Stomach (tissue), 9 donors: ENCODE results near the gene DND1. TPM values are rescaled to one million over a fixed set of nuclear protein-coding genes. Genes with fewer than 3 reads are reported as not detected.
"Not testable (repeated sequence)": the region's sequence is repeated elsewhere in the genome, so short reads cannot be mapped to it uniquely, and the experiment has no call there.

Source experiments
- DNase-seq, 2 donors: peaks; one replicate each; pipeline versions ENCODE4 v3.0.0 to v3.0.0-alpha.2; 2013 to 2019
- H3K27ac ChIP-seq, 5 donors: fragments of 200-600 bp in 4 of 5; sonication (generic) in 4 of 5; one replicate each; pipeline ENCODE4 v1.5.1; 2013 to 2019; ENCODE audit warnings: mild to moderate bottlenecking in 1 of 5, moderate library complexity in 1 of 5
- H3K27me3 ChIP-seq, 3 donors: fragments of 200-600 bp; sonication (generic); one replicate each; pipeline ENCODE4 v1.5.1; 2017 to 2019; ENCODE audit warnings: mixed run types in 1 of 3
- H3K36me3 ChIP-seq, 4 donors: fragments of 200-600 bp; sonication (generic); 1 replicate in 3 of 4; 2 replicates in 1 of 4; pipeline ENCODE4 v1.5.1; 2016 to 2019
- H3K4me1 ChIP-seq, 4 donors: fragments of 200-600 bp; sonication (generic); one replicate each; pipeline ENCODE4 v1.5.1; 2016 to 2019
- H3K4me3 ChIP-seq, 4 donors: fragments of 200-600 bp; sonication (generic) in 3 of 4; one replicate each; pipeline ENCODE4 v1.5.1; 2016 to 2019; ENCODE audit warnings: mild to moderate bottlenecking in 1 of 4
- H3K9me3 ChIP-seq, 4 donors: fragments of 200-600 bp; sonication (generic); one replicate each; pipeline ENCODE4 v1.5.1; 2016 to 2019
- CTCF ChIP-seq, 7 experiments: fragments of 450-650 bp in 4 of 7; fragments of 200-600 bp in 3 of 7; sonication (generic) in 3 of 7; IDR thresholded peaks; one replicate each; pipeline ENCODE4 v1.5.1; 2016 to 2019; ENCODE audit warnings: antibody characterized with exemption in 7 of 7, control low read depth in 2 of 7, mild to moderate bottlenecking in 1 of 7
- EP300 ChIP-seq: sonication (generic); formaldehyde crosslinking; IDR thresholded peaks from one replicate; pipeline ENCODE4 v1.6.1; 2017; ENCODE audit warnings: antibody characterized with exemption
- POLR2A ChIP-seq, 4 donors: fragments of 450-650 bp; IDR thresholded peaks; one replicate each; pipeline ENCODE4 v1.6.1; 2016; ENCODE audit warnings: antibody characterized with exemption in 4 of 4, control low read depth in 2 of 4, mild to moderate bottlenecking in 1 of 4, moderate library complexity in 1 of 4
- POLR2AphosphoS5 ChIP-seq, 3 donors: sonication (generic); formaldehyde crosslinking; IDR thresholded peaks; one replicate each; pipeline ENCODE4 v1.6.1; 2016; ENCODE audit warnings: antibody characterized with exemption in 3 of 3
- WGBS, 5 donors: extraction: QIAGEN DNeasy Blood & Tissue Kit in 3 of 5; methylation state at CpG; one replicate each; pipeline versions ENCODE4 v1.1.5 to v1.1.7; 2013 to 2018; 5-methylcytosine and 5-hydroxymethylcytosine counted together
- intact Hi-C: fragments of 100-400 bp; cut with DNase I; formaldehyde crosslinking; loops from one replicate; pipeline ENCODE4 v1.15.1; 2023; ENCODE audit warnings: low total_unique reads
- polyA plus RNA-seq, 3 donors: library from polyadenylated mRNA; stranded (reverse); fragments of 200-250 nt; gene quantifications; one replicate each; pipeline ENCODE4 v1.2.3, GENCODE V29; 2013
- total RNA-seq, 5 donors: library from RNA; depleted of rRNA; stranded (reverse); fragments of >200 nt; gene quantifications; one replicate each; pipeline versions ENCODE4 v1.1.0 to v1.2.3, GENCODE V29; 2014 to 2016
- donor health status: healthy with polysubstance abuse.
- donor health status: Bipolar disorder and iron deficiency.
- donor health status: healthy.

DND1 gene
- total and polyA plus RNA-seq, 8 donors: 0.50 to 6.4 (median 1.5) TPM; not detected in 4

GRCh38 chr5:140641716-140642115 is 31.7 kb downstream of the DND1 start:
- peak overlapping the region in 1 of 5 donors; percentile 36 for H3K27ac ChIP-seq
- intact Hi-C loops: no loop called here
- no peaks in the 10 kb centered on the region for H3K9me3 ChIP-seq
- WGBS, 5 donors: 81 to 95% (median 91%) methylated on average over 8 of the region's 8 CpGs
- no peak overlapping the region for H3K4me3 ChIP-seq
- no peaks in the 10 kb centered on the region for H3K27me3 ChIP-seq
- no peak for DNase-seq
- H3K36me3 ChIP-seq: peaks cover 20 to 47% (median 43%) of the 10 kb centered on the region in 4 donors
- peaks cover 18 to 71% (median 50%) of the 10 kb centered on the region in 4 donors for H3K4me1 ChIP-seq
- no peak for TF ChIP-seq EP300
- no peak for TF ChIP-seq POLR2A (IDR thresholded peaks at IDR 0.05)
- no peak for TF ChIP-seq POLR2AphosphoS5 (IDR thresholded peaks at IDR 0.05)
- no peak for TF ChIP-seq CTCF (IDR thresholded peaks at IDR 0.05)

- Histone ChIP-seq H3K27ac (peak within 1 kb of the TSS; percentile 86 to 94 (median 93)), H3K4me3 (peak within 1 kb of the TSS; percentile 73 to 91 (median 80)), H3K4me1 (peaks cover 10 to 54% (median 36%) of the 10 kb centered on the region in 4 donors), H3K27me3 (no peaks in the 10 kb centered on the region), H3K36me3 (peaks cover 12 to 30% (median 30%) of the 10 kb centered on the region in 4 donors), H3K9me3 (no peaks in the 10 kb centered on the region)
- no peak for TF ChIP-seq POLR2A (IDR thresholded peaks at IDR 0.05)
- TF ChIP-seq EP300: no peak
- peak in 5 of 7 experiments; percentile 45 to 79 (median 65) for TF ChIP-seq CTCF (IDR thresholded peaks at IDR 0.05)
- TF ChIP-seq POLR2AphosphoS5 (IDR thresholded peaks at IDR 0.05): peak; percentile 57 to 86 (median 72)
- DNase-seq: peak; percentile 98 to 99
- intact Hi-C loops: no loop called here
- 0% methylated on average over 22 to 63 of the region's 63 CpGs for WGBS, 5 donors
Observed at GRCh38 chr5:140639148-140639981, 34.0 kb downstream of the DND1 start, which contains the start of gene TMCO6. TSS of gene TMCO6 (plus strand) at chr5:140639451. CDS start at chr5:140639528, 77 bp downstream.

- intact Hi-C loops: not testable (repeated sequence)
- peaks cover 6 to 25% (median 24%) of the 10 kb centered on the region in 4 donors for H3K36me3 ChIP-seq
- WGBS, 5 donors: 12 to 13% (median 13%) methylated on average over 9 of the region's 9 CpGs
Observed at GRCh38 chr5:140638898-140639147, 34.6 kb downstream of the DND1 start.

DNA sequence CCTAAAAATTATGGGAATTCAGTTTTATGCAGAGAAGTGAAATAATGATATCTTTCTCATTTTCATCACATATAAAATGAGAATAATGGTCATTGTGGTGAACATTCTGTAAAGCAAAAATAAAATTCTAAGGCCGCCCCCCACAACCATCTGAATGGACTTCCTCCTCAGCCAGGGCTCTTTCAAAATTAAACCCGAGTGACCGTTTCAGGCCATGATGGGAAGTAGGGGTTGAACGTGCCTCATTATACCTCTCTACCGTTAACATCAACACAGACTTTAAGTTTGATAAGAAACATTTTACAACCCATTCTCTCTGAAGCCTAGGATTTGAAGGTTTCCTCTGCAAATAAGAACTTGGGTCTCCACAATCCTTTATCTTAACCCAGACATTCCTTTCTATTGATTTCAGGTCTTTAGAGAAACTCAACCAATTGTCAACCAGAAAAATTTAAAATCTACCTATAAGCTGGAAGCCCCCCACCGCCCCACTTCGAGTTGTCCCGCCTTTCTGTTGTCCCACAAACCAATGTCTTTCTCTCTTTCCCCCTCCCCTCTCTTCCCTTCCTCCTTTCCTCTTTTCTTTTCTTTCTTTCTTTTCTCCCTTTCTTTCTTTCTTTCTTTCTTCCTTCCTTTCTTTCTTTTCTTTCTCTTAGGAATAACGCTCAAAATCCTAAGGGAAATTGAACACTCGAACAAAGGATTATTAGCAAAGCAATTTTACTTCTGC is 35.8 kb downstream of the DND1 start:
- H3K4me3 ChIP-seq: no peak overlapping the region
- H3K9me3 ChIP-seq: no peaks in the 10 kb centered on the region
- intact Hi-C loops: no loop called here
- no peak for DNase-seq
- TF ChIP-seq EP300 (no peak), POLR2AphosphoS5 (IDR thresholded peaks at IDR 0.05) (no peak), POLR2A (IDR thresholded peaks at IDR 0.05) (no peak), CTCF (IDR thresholded peaks at IDR 0.05) (no peak)
- H3K27ac ChIP-seq: no peak overlapping the region
- peaks cover 17 to 67% (median 43%) of the 10 kb centered on the region in 4 donors for H3K4me1 ChIP-seq
- peaks cover 0 to 12% (median 11%) of the 10 kb centered on the region in 4 donors for H3K36me3 ChIP-seq
- WGBS, 5 donors: 63 to 78% (median 68%) methylated on average over 10 of the region's 10 CpGs
- no peaks in the 10 kb centered on the region for H3K27me3 ChIP-seq

More at GRCh38 chr5:140638898-140639147, 34.6 kb downstream of the DND1 start:
- H3K27ac ChIP-seq: peak overlapping the region; percentile 65 to 94 (median 93)
- not testable (repeated sequence) for H3K9me3 ChIP-seq, DNase-seq, H3K27me3 ChIP-seq
- peaks cover 10 to 60% (median 36%) of the 10 kb centered on the region in 4 donors for H3K4me1 ChIP-seq
- peak overlapping the region; percentile 73 to 91 (median 80) for H3K4me3 ChIP-seq
